Measurements from ENCODE around the gene C1orf52. TPM values are rescaled to one million over a fixed set of nuclear protein-coding genes. Genes with fewer than 3 reads are reported as not detected.

C1orf52 gene
- total RNA-seq, 3 donors from 2014 or later, result 11.6 to 21.6 (median 15.0) TPM

DNA sequence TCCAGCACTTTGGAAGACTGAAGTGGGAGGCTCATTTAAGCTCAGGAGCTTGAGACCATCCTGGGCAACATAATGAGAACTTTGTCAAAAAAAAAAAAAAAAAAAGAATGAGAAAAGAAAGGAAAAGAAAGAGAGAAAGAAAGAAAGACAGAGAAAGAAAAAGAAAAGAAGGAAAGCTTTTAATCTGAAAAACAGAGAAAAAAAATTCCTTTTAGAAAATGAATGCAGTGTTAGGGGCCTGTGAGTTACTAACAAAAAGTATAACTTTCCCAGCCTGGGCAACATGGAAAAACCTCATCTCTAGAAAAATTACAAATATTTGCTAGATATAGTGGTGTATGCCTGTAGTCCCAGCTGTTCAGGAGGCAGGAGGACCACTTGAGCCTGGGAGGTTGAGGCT, 42.8 kb downstream of the C1orf52 start:
- Histone ChIP-seq H3K4me1 (no peaks in the 10 kb centered on the region), H3K36me3 (no peaks in the 10 kb centered on the region), H3K9me3 (no peaks in the 10 kb centered on the region), H3K4me3 (no peak overlapping the region), H3K27ac (no peak overlapping the region), H3K27me3 (no peaks in the 10 kb centered on the region)
- TF ChIP-seq, protein P1, sequence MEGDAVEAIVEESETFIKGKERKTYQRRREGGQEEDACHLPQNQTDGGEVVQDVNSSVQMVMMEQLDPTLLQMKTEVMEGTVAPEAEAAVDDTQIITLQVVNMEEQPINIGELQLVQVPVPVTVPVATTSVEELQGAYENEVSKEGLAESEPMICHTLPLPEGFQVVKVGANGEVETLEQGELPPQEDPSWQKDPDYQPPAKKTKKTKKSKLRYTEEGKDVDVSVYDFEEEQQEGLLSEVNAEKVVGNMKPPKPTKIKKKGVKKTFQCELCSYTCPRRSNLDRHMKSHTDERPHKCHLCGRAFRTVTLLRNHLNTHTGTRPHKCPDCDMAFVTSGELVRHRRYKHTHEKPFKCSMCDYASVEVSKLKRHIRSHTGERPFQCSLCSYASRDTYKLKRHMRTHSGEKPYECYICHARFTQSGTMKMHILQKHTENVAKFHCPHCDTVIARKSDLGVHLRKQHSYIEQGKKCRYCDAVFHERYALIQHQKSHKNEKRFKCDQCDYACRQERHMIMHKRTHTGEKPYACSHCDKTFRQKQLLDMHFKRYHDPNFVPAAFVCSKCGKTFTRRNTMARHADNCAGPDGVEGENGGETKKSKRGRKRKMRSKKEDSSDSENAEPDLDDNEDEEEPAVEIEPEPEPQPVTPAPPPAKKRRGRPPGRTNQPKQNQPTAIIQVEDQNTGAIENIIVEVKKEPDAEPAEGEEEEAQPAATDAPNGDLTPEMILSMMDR (IDR thresholded peaks at IDR 0.05), result no peak
- TF ChIP-seq POLR2A (IDR thresholded peaks at IDR 0.05) (no peak), POLR2AphosphoS5 (IDR thresholded peaks at IDR 0.05) (no peak)
- intact Hi-C loops (cut with DNase I; ENCODE audit: low total_unique reads), result no loop called here
- no peak for DNase-seq (ENCODE audit: low spot score in 2 of 2)

DNA sequence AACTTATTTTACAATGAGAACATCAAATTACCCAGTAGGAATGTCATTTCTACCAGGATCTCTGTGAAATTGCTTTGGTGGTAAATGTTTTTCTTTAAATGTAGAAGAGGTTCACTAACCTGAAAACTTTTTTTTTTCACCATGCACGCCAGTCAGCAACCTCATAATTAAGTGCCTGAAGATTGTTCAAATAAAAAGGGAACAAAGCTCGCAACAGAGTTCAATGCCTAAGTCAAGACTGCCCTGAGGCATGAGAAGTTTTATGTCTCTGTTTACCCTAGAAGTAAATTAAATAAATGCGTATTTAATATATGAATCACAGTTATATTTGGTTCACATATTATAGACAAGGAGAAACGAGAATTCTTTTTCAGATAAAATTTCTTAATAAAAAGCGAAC, 44.8 kb downstream of the C1orf52 start:
- Histone ChIP-seq H3K4me3 (no peak overlapping the region), H3K27me3 (no peaks in the 10 kb centered on the region), H3K36me3 (no peaks in the 10 kb centered on the region), H3K27ac (no peak overlapping the region), H3K9me3 (no peaks in the 10 kb centered on the region), H3K4me1 (no peaks in the 10 kb centered on the region)
- DNase-seq (ENCODE audit: low spot score in 2 of 2), result no peak
- intact Hi-C loops (cut with DNase I; ENCODE audit: low total_unique reads), result no loop called here
- TF ChIP-seq, protein P1 (IDR thresholded peaks at IDR 0.05), result no peak
- TF ChIP-seq POLR2AphosphoS5 (IDR thresholded peaks at IDR 0.05), result no peak
- no peak for TF ChIP-seq POLR2A (IDR thresholded peaks at IDR 0.05)

DNA sequence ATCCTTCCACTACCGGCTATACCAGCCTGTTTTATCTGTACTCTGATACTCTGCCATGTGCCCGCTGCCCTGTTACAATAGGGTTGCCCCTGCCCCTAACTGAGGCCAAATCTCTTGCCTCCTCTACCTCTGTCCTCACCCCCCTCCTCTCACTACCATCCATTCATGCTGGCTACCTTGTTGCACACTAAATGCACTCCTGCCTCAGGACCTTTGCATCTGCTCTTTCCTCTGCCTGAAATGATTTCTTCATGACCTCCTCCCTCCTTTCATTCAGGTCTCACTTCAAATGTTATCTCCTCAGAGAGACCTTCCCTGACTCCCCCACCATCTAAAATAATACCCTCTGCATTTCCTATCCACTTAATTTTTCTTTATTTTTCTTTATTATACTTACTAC, 51.0 kb downstream of the C1orf52 start:
- H3K4me3 ChIP-seq, result no peak overlapping the region
- TF ChIP-seq, protein P1 (IDR thresholded peaks at IDR 0.05), result no peak
- no peak for TF ChIP-seq POLR2AphosphoS5 (IDR thresholded peaks at IDR 0.05)
- TF ChIP-seq POLR2A (IDR thresholded peaks at IDR 0.05), result no peak
- peaks cover 0 to 4% of the 10 kb centered on the region in 2 donors for H3K27me3 ChIP-seq
- no peak overlapping the region for H3K27ac ChIP-seq
- no peaks in the 10 kb centered on the region for H3K36me3 ChIP-seq
- no peaks in the 10 kb centered on the region for H3K4me1 ChIP-seq
- intact Hi-C loops (cut with DNase I; ENCODE audit: low total_unique reads), result no loop called here
- DNase-seq (ENCODE audit: low spot score in 2 of 2), result no peak
- H3K9me3 ChIP-seq, result no peaks in the 10 kb centered on the region

DNA sequence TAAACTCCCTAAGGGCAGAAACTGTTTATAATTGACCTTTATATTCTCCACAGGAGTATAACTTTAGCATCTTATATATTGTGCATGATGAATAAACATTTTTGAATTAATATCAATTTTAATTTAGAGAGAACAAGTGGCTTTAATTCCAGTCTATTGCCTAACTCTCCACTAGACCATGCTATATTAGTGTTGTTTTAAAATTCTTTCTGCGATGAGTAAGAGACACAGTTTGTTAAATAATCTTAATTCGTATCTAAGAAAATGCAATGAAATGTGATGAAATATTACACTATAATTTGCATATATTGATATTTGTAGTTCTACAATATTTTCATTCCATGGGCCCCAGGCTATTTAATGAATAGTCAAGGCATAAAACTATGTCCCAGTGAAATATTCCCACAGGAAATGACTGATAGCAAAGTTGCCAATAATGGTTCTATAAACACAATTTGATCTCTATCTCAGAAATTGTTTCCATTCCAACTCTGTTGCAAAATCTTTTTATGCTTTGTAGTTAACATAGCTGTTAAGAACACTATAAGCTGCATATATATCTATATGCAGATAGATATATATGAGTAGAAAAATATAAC, 55.8 kb downstream of the C1orf52 start:
- TF ChIP-seq POLR2AphosphoS5 (IDR thresholded peaks at IDR 0.05) (no peak), POLR2A (IDR thresholded peaks at IDR 0.05) (no peak)
- TF ChIP-seq, protein P1 (IDR thresholded peaks at IDR 0.05), result no peak
- no peak for DNase-seq (ENCODE audit: low spot score in 2 of 2)
- Histone ChIP-seq H3K27ac (no peak overlapping the region), H3K4me3 (no peak overlapping the region), H3K9me3 (no peaks in the 10 kb centered on the region), H3K4me1 (no peaks in the 10 kb centered on the region), H3K27me3 (peaks cover 0 to 2% of the 10 kb centered on the region in 2 donors), H3K36me3 (no peaks in the 10 kb centered on the region)
- intact Hi-C loops (cut with DNase I; ENCODE audit: low total_unique reads), result no loop called here

DNA sequence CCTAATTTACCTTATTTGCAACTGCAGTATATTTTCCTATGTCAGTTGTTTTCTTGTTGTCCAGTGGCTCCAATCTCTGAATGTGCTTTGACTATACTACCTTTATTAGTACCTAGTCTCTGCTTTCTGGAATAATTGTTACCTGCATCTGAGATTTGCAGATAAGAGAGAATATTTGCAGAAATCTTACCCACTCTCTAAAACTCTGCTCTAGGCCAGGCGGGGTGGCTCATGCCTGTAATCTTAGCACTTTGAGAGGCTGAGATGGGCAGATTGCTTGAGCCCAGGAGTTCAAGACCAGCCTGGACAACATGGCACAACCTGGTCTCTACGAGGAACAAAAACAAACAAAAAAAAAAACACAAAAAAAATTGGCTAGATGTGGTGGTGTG, 56.6 kb downstream of the C1orf52 start:
- Histone ChIP-seq H3K4me3 (no peak overlapping the region), H3K27me3 (no peaks in the 10 kb centered on the region), H3K27ac (no peak overlapping the region), H3K4me1 (no peaks in the 10 kb centered on the region), H3K36me3 (no peaks in the 10 kb centered on the region), H3K9me3 (no peaks in the 10 kb centered on the region)
- DNase-seq (ENCODE audit: low spot score in 2 of 2), result no peak
- intact Hi-C loops (cut with DNase I; ENCODE audit: low total_unique reads), result no loop called here
- TF ChIP-seq POLR2AphosphoS5 (IDR thresholded peaks at IDR 0.05) (no peak), POLR2A (IDR thresholded peaks at IDR 0.05) (no peak)
- TF ChIP-seq, protein P1 (IDR thresholded peaks at IDR 0.05), result no peak
